Trophoblast cell (in vitro differentiated cells and primary cell): ENCODE results near the gene IGFN1.

Source experiments
- DNase-seq, 2 donors: peaks; one replicate each; pipeline ENCODE4 v3.0.0-alpha.2; 2016
- H2AFZ ChIP-seq: 2 replicates; pipeline ENCODE4 v1.6.1; 2013; ENCODE audit warnings: low read length, moderate library complexity, mild to moderate bottlenecking; ENCODE audit not compliant: insufficient read depth, poor library complexity
- H2AK5ac ChIP-seq: 2 replicates; pipeline ENCODE4 v1.6.1; 2013; ENCODE audit warnings: mild to moderate bottlenecking, low read length
- H2BK120ac ChIP-seq: 2 replicates; pipeline ENCODE4 v1.6.1; 2013; ENCODE audit warnings: low read length, mild to moderate bottlenecking, moderate library complexity; ENCODE audit not compliant: insufficient read depth, poor library complexity
- H2BK12ac ChIP-seq: 2 replicates; pipeline ENCODE4 v1.6.1; 2013; ENCODE audit warnings: mild to moderate bottlenecking, low read length, moderate library complexity
- H2BK5ac ChIP-seq: 2 replicates; pipeline ENCODE4 v1.6.1; 2013; ENCODE audit warnings: low read length, low read depth, moderate library complexity, mild to moderate bottlenecking; ENCODE audit not compliant: poor library complexity
- H3K14ac ChIP-seq: 2 replicates; pipeline ENCODE4 v1.6.1; 2013; ENCODE audit warnings: mild to moderate bottlenecking, low read length
- H3K18ac ChIP-seq: 2 replicates; pipeline ENCODE4 v1.6.1; 2013; ENCODE audit warnings: mild to moderate bottlenecking, low read length
- H3K23ac ChIP-seq: 2 replicates; pipeline ENCODE4 v1.6.1; 2013; ENCODE audit warnings: low read length
- H3K27ac ChIP-seq: 2 replicates; pipeline ENCODE4 v1.5.1; 2013; ENCODE audit warnings: low read depth, mild to moderate bottlenecking, inconsistent platforms, low read length, moderate library complexity
- H3K27me3 ChIP-seq: 2 replicates; pipeline ENCODE4 v1.6.1; 2013; ENCODE audit warnings: inconsistent platforms, mild to moderate bottlenecking, low read length, moderate library complexity; ENCODE audit not compliant: insufficient read depth
- H3K36me3 ChIP-seq, 2 experiments: 1 replicate in 1 of 2; 2 replicates in 1 of 2; pipeline ENCODE4 v1.6.1; 2013; ENCODE audit warnings: low read length in 2 of 2, mild to moderate bottlenecking in 2 of 2, moderate library complexity in 1 of 2; ENCODE audit not compliant: insufficient read depth in 2 of 2, control insufficient read depth in 1 of 2
- H3K4ac ChIP-seq: 2 replicates; pipeline ENCODE4 v1.6.1; 2013; ENCODE audit warnings: low read depth, mild to moderate bottlenecking, low read length, moderate library complexity
- H3K4me1 ChIP-seq, 2 experiments: 1 replicate in 1 of 2; 2 replicates in 1 of 2; pipeline ENCODE4 v1.6.1; 2013; ENCODE audit warnings: low read length in 2 of 2, mild to moderate bottlenecking in 2 of 2, moderate library complexity in 1 of 2; ENCODE audit not compliant: insufficient read depth in 2 of 2, control insufficient read depth in 1 of 2
- H3K4me2 ChIP-seq: 2 replicates; pipeline ENCODE4 v1.6.1; 2013; ENCODE audit warnings: inconsistent platforms, mild to moderate bottlenecking, low read length, moderate library complexity
- H3K4me3 ChIP-seq: 2 replicates; pipeline ENCODE4 v1.5.1; 2013; ENCODE audit warnings: mild to moderate bottlenecking, low read depth, low read length, inconsistent platforms
- H3K79me1 ChIP-seq: one replicate; pipeline ENCODE4 v1.6.1; 2013; ENCODE audit warnings: low read length
- H3K79me2 ChIP-seq: 2 replicates; pipeline ENCODE4 v1.6.1; 2013; ENCODE audit warnings: low read length, mild to moderate bottlenecking; ENCODE audit not compliant: control insufficient read depth, insufficient read depth, poor library complexity
- H3K9ac ChIP-seq: 2 replicates; pipeline ENCODE4 v1.6.1; 2013; ENCODE audit warnings: mild to moderate bottlenecking, low read length
- H3K9me3 ChIP-seq: 2 replicates; pipeline ENCODE4 v1.6.1; 2013; ENCODE audit warnings: low read depth, mild to moderate bottlenecking, control low read depth, inconsistent platforms, low read length; ENCODE audit not compliant: insufficient read depth
- H4K12ac ChIP-seq: 2 replicates; pipeline ENCODE4 v1.6.1; 2013; ENCODE audit warnings: low read depth, mild to moderate bottlenecking, low read length, moderate library complexity
- H4K8ac ChIP-seq: 2 replicates; pipeline ENCODE4 v1.6.1; 2013; ENCODE audit warnings: low read depth, mild to moderate bottlenecking, low read length, moderate library complexity
- H4K91ac ChIP-seq: one replicate; pipeline ENCODE4 v1.6.1; 2013; ENCODE audit warnings: low read depth, mild to moderate bottlenecking, low read length, moderate library complexity
- WGBS: extraction: QIAGEN DNeasy Blood & Tissue Kit; methylation state at CpG from one replicate; pipeline ENCODE4 v1.1.7; 2013; ENCODE audit warnings: missing lambda C conversion rate; ENCODE audit not compliant: insufficient read length, insufficient coverage; ENCODE audit errors: extremely low coverage; 5-methylcytosine and 5-hydroxymethylcytosine counted together

Gene IGFN1

GRCh38 chr1:201164645-201165044, 26.0 kb upstream of the IGFN1 start:
- WGBS, result no CpG with 5 or more reads among the region's 7 CpGs
- Histone ChIP-seq H3K4ac (no peak overlapping the region), H3K9me3 (no peaks in the 10 kb centered on the region), H3K4me1 (peaks cover 7 to 9% of the 10 kb centered on the region in 2 experiments), H4K91ac (no peak overlapping the region), H3K9ac (no peak overlapping the region), H3K14ac (no peak overlapping the region), H2BK5ac (no peak overlapping the region), H3K27me3 (no peaks in the 10 kb centered on the region), H3K23ac (no peak overlapping the region), H3K79me2 (peaks cover 2% of the 10 kb centered on the region), H3K79me1 (peaks cover 9% of the 10 kb centered on the region), H4K12ac (no peak overlapping the region), H3K4me2 (no peak overlapping the region), H2AK5ac (no peak overlapping the region), H2BK120ac (no peak overlapping the region), H3K27ac (no peak overlapping the region), H3K36me3 (no peaks in the 10 kb centered on the region), H3K18ac (no peak overlapping the region), H2BK12ac (peak overlapping the region; percentile 9), H4K8ac (no peak overlapping the region), H3K4me3 (no peak overlapping the region), H2AFZ (no peak overlapping the region)
- DNase-seq, result no peak

GRCh38 chr1:201167041-201167991, 23.3 kb upstream of the IGFN1 start:
- H3K23ac ChIP-seq, result no peak overlapping the region
- H3K4me1 ChIP-seq, result peaks cover 16 to 20% of the 10 kb centered on the region in 2 experiments
- peak overlapping the region; percentile 27 for H3K4ac ChIP-seq
- no peaks in the 10 kb centered on the region for H3K9me3 ChIP-seq
- H2AFZ ChIP-seq, result no peak overlapping the region
- no peak overlapping the region for H3K18ac ChIP-seq
- H2BK12ac ChIP-seq, result peak overlapping the region; percentile 86
- H3K27me3 ChIP-seq, result no peaks in the 10 kb centered on the region
- H2BK120ac ChIP-seq, result peak overlapping the region; percentile 47
- H3K27ac ChIP-seq, result no peak overlapping the region
- H4K12ac ChIP-seq, result no peak overlapping the region
- peaks cover 6% of the 10 kb centered on the region for H3K79me2 ChIP-seq
- peak overlapping the region; percentile 54 for H2BK5ac ChIP-seq
- no CpG with 5 or more reads among the region's 13 CpGs for WGBS
- H2AK5ac ChIP-seq, result no peak overlapping the region
- H3K79me1 ChIP-seq, result peaks cover 27% of the 10 kb centered on the region
- no peak overlapping the region for H3K4me2 ChIP-seq
- H3K4me3 ChIP-seq, result no peak overlapping the region
- no peaks in the 10 kb centered on the region for H3K36me3 ChIP-seq
- DNase-seq, result peak; percentile 7 to 72
- H4K8ac ChIP-seq, result no peak overlapping the region
- H4K91ac ChIP-seq, result peak overlapping the region; percentile 48
- no peak overlapping the region for H3K9ac ChIP-seq
- no peak overlapping the region for H3K14ac ChIP-seq

- WGBS, result no CpG with 5 or more reads among the region's 3 CpGs
- peaks cover 20 to 29% of the 10 kb centered on the region in 2 experiments for H3K4me1 ChIP-seq
- no peak overlapping the region for H3K4me3 ChIP-seq
- H3K36me3 ChIP-seq, result no peaks in the 10 kb centered on the region
- peak overlapping the region; percentile 57 for H3K18ac ChIP-seq
- H3K9ac ChIP-seq, result no peak overlapping the region
- DNase-seq, result peak in 1 of 2 donors; percentile 79
- peaks cover 7% of the 10 kb centered on the region for H3K79me2 ChIP-seq
- no peaks in the 10 kb centered on the region for H3K27me3 ChIP-seq
- H4K12ac ChIP-seq, result no peak overlapping the region
- no peak overlapping the region for H3K4ac ChIP-seq
- H4K8ac ChIP-seq, result peak overlapping the region; percentile 42
- H3K4me2 ChIP-seq, result no peak overlapping the region
- peak overlapping the region; percentile 82 for H4K91ac ChIP-seq
- H2AFZ ChIP-seq, result no peak overlapping the region
- H3K9me3 ChIP-seq, result no peaks in the 10 kb centered on the region
- H2BK12ac ChIP-seq, result peak overlapping the region; percentile 51
- H2BK5ac ChIP-seq, result peak overlapping the region; percentile 52
- peak overlapping the region; percentile 77 for H3K14ac ChIP-seq
- H2AK5ac ChIP-seq, result peak overlapping the region; percentile 49
- peaks cover 32% of the 10 kb centered on the region for H3K79me1 ChIP-seq
- peak overlapping the region; percentile 77 for H3K27ac ChIP-seq
- no peak overlapping the region for H3K23ac ChIP-seq
- peak overlapping the region; percentile 91 for H2BK120ac ChIP-seq
Observed at GRCh38 chr1:201169203-201169602, 21.4 kb upstream of the IGFN1 start.

- Histone ChIP-seq H3K9ac (no peak overlapping the region), H3K4me2 (peak overlapping the region; percentile 4), H2BK12ac (peak overlapping the region; percentile 39)
Observed at GRCh38 chr1:201169971-201170532, 20.6 kb upstream of the IGFN1 start.

More at GRCh38 chr1:201169971-201170532, 20.6 kb upstream of the IGFN1 start:
- Histone ChIP-seq H3K18ac (no peak overlapping the region), H4K8ac (peak overlapping the region; percentile 15), H3K27ac (peak overlapping the region; percentile 77), H3K9me3 (no peaks in the 10 kb centered on the region), H2BK120ac (peak overlapping the region; percentile 87), H4K12ac (no peak overlapping the region), H2BK5ac (peak overlapping the region; percentile 88), H3K4me3 (no peak overlapping the region), H3K23ac (no peak overlapping the region), H3K27me3 (no peaks in the 10 kb centered on the region), H3K79me1 (peaks cover 32% of the 10 kb centered on the region), H2AK5ac (peak overlapping the region; percentile 23), H2AFZ (no peak overlapping the region), H3K14ac (peak overlapping the region; percentile 50), H3K4me1 (peaks cover 17 to 29% of the 10 kb centered on the region in 2 experiments), H3K36me3 (no peaks in the 10 kb centered on the region), H3K79me2 (peaks cover 7% of the 10 kb centered on the region), H3K4ac (no peak overlapping the region), H4K91ac (peak overlapping the region; percentile 81)
- no CpG with 5 or more reads among the region's 2 CpGs for WGBS
- peak in 1 of 2 donors; percentile 12 for DNase-seq
